ENCODE data around the gene GRB10.

Gene GRB10

GRCh38 chr7:50567715-50568261 lies 214.9 kb downstream of the GRB10 start:
- H3K4me3 Mint-ChIP-seq = no peak overlapping the region
- DNase-seq = no peak
- TF ChIP-seq CTCF (IDR thresholded peaks at IDR 0.05) = no peak
- peaks cover 10% of the 10 kb centered on the region for H3K27me3 Mint-ChIP-seq (ENCODE audit: low read depth, poor library complexity)
- H3K36me3 Mint-ChIP-seq (ENCODE audit: low read depth) = no peaks in the 10 kb centered on the region
- no peak overlapping the region for H3K27ac Mint-ChIP-seq
- peaks cover 21% of the 10 kb centered on the region for H3K9me3 Mint-ChIP-seq
- H3K4me1 Mint-ChIP-seq = no peaks in the 10 kb centered on the region

GRCh38 chr7:50565977-50566376 lies 216.7 kb downstream of the GRB10 start:
- Mint-ChIP-seq H3K9me3 (peaks cover 13% of the 10 kb centered on the region), H3K36me3 (ENCODE audit: low read depth) (no peaks in the 10 kb centered on the region), H3K27ac (no peak overlapping the region), H3K27me3 (ENCODE audit: low read depth, poor library complexity) (peaks cover 7% of the 10 kb centered on the region), H3K4me1 (peaks cover 13% of the 10 kb centered on the region), H3K4me3 (no peak overlapping the region)
- no peak for DNase-seq
- no peak for TF ChIP-seq CTCF (IDR thresholded peaks at IDR 0.05)

- H3K9me3 Mint-ChIP-seq = peaks cover 13% of the 10 kb centered on the region
- no peak for DNase-seq
- H3K4me3 Mint-ChIP-seq = no peak overlapping the region
- H3K4me1 Mint-ChIP-seq = peaks cover 17% of the 10 kb centered on the region
- no peaks in the 10 kb centered on the region for H3K36me3 Mint-ChIP-seq (ENCODE audit: low read depth)
- no peak for TF ChIP-seq CTCF (IDR thresholded peaks at IDR 0.05)
- peaks cover 7% of the 10 kb centered on the region for H3K27me3 Mint-ChIP-seq (ENCODE audit: low read depth, poor library complexity)
- H3K27ac Mint-ChIP-seq = no peak overlapping the region
Measured at GRCh38 chr7:50565559-50565916, 217.2 kb downstream of the GRB10 start.

GRCh38 chr7:50564640-50565558 lies 217.8 kb downstream of the GRB10 start, which contains the start of gene DDC:
TSS of gene DDC (minus strand) at chr7:50565405. CDS start at chr7:50544085, 21,320 bp downstream.
- H3K4me1 Mint-ChIP-seq = peaks cover 18% of the 10 kb centered on the region
- peaks cover 7% of the 10 kb centered on the region for H3K27me3 Mint-ChIP-seq (ENCODE audit: low read depth, poor library complexity)
- no peak for DNase-seq
- no peak within 1 kb of the TSS for H3K27ac Mint-ChIP-seq
- no peaks in the 10 kb centered on the region for H3K36me3 Mint-ChIP-seq (ENCODE audit: low read depth)
- TF ChIP-seq CTCF (IDR thresholded peaks at IDR 0.05) = no peak
- peaks cover 12% of the 10 kb centered on the region for H3K9me3 Mint-ChIP-seq
- H3K4me3 Mint-ChIP-seq = no peak within 1 kb of the TSS

- TF ChIP-seq CTCF (IDR thresholded peaks at IDR 0.05) = no peak
- Mint-ChIP-seq H3K4me1 (peaks cover 19% of the 10 kb centered on the region), H3K4me3 (no peak overlapping the region), H3K27me3 (ENCODE audit: low read depth, poor library complexity) (peaks cover 7% of the 10 kb centered on the region), H3K9me3 (peaks cover 4% of the 10 kb centered on the region), H3K36me3 (ENCODE audit: low read depth) (no peaks in the 10 kb centered on the region), H3K27ac (no peak overlapping the region)
- no peak for DNase-seq
Measured at GRCh38 chr7:50564171-50564570, 218.5 kb downstream of the GRB10 start.

Data from nephron progenitor cell (in vitro differentiated cells).